B cell (primary cell): ENCODE results near the gene EFNA1. TPM values are rescaled to one million over a fixed set of nuclear protein-coding genes. Genes with fewer than 3 reads are reported as not detected.

Experiments
- ATAC-seq: fragments of 200-7000 bp; cut with Tn5 transposase; one replicate; pipeline ENCODE4 v1.10.0; 2021; ENCODE audit warnings: low read depth, mild to moderate bottlenecking, moderate number of reproducible peaks, moderate library complexity
- CTCF ChIA-PET: fragments of 350-600 bp; sonication (Branson Sonifier 250); formaldehyde crosslinking; loops from one replicate; lab custom pipeline; 2021; ENCODE audit warnings: antibody characterized with exemption, inconsistent platforms; lab: Charles Lee
- POLR2A ChIA-PET: fragments of 350-600 bp; sonication (Branson Sonifier 250); formaldehyde crosslinking; loops from one replicate; lab custom pipeline; 2021; ENCODE audit warnings: antibody characterized with exemption; lab: Charles Lee
- DNase-seq: peaks from one replicate; pipeline ENCODE4 v3.0.0; 2013
- H2AFZ ChIP-seq: 2 replicates; pipeline ENCODE4 v1.6.1; 2012; ENCODE audit warnings: mild to moderate bottlenecking, low read depth, low read length; ENCODE audit not compliant: insufficient read depth, poor library complexity, severe bottlenecking
- H3K27ac ChIP-seq, 2 donors: 1 replicate in 1 of 2; 2 replicates in 1 of 2; pipeline ENCODE4 v1.5.1; 2012 to 2013; ENCODE audit warnings: low read length in 2 of 2, mild to moderate bottlenecking in 2 of 2, moderate library complexity in 1 of 2
- H3K27me3 ChIP-seq, 4 experiments: fragments of 200-600 bp in 1 of 4; sonication (generic) in 1 of 4; replicated peaks in 1 of 4; 1 replicate in 2 of 4; 2 replicates in 2 of 4; pipeline versions ENCODE4 v1.6.1 to v1.7.0; 2013 to 2016; ENCODE audit warnings: low read length in 3 of 4, mild to moderate bottlenecking in 2 of 4, mixed read lengths in 1 of 4, moderate library complexity in 1 of 4; ENCODE audit not compliant: insufficient read depth in 4 of 4, control insufficient read depth in 3 of 4; ENCODE audit errors: control extremely low read depth in 1 of 4
- H3K36me3 ChIP-seq, 2 experiments: replicated peaks in 1 of 2; 1 replicate in 1 of 2; 2 replicates in 1 of 2; pipeline versions ENCODE4 v1.6.1 to v1.7.1; 2013; ENCODE audit warnings: low read length in 1 of 2; ENCODE audit not compliant: insufficient read depth in 2 of 2, control insufficient read depth in 1 of 2; ENCODE audit errors: control extremely low read depth in 1 of 2, extremely low read depth in 1 of 2
- H3K4me1 ChIP-seq, 2 donors: fragments of 200-600 bp in 1 of 2; sonication (generic) in 1 of 2; 1 replicate in 1 of 2; 2 replicates in 1 of 2; pipeline versions ENCODE4 v1.5.1 to v1.6.1; 2013 to 2017; ENCODE audit warnings: low read length in 2 of 2; ENCODE audit not compliant: control insufficient read depth in 2 of 2, insufficient read depth in 2 of 2
- H3K4me2 ChIP-seq: replicated peaks from 2 replicates; pipeline ENCODE3; 2012; ENCODE audit warnings: mild to moderate bottlenecking, low read depth, low read length; ENCODE audit not compliant: poor library complexity, severe bottlenecking
- H3K4me3 ChIP-seq, 5 experiments: fragments of 200-600 bp in 1 of 5; sonication (generic) in 1 of 5; 1 replicate in 3 of 5; 2 replicates in 2 of 5; pipeline versions ENCODE4 v1.5.1 to v1.7.0; 2011 to 2016; ENCODE audit warnings: low read length in 4 of 5, mild to moderate bottlenecking in 4 of 5, low read depth in 2 of 5, control low read depth in 1 of 5, moderate library complexity in 1 of 5; ENCODE audit not compliant: insufficient read depth in 1 of 5; ENCODE audit errors: control extremely low read depth in 1 of 5, extremely low read depth in 1 of 5
- H3K79me2 ChIP-seq: fragments of 200-600 bp; sonication (generic); one replicate; pipeline ENCODE4 v1.6.0; 2016; ENCODE audit warnings: low read length; ENCODE audit not compliant: control insufficient read depth, insufficient read depth
- H3K9ac ChIP-seq: fragments of 200-600 bp; sonication (generic); 2 replicates; pipeline ENCODE4 v1.6.1; 2017; ENCODE audit warnings: mild to moderate bottlenecking, low read length, moderate library complexity
- H3K9me3 ChIP-seq, 3 donors: one replicate each; pipeline versions ENCODE4 v1.6.1 to v1.7.1; 2013; ENCODE audit warnings: low read length in 2 of 3; ENCODE audit not compliant: control insufficient read depth in 2 of 3, insufficient read depth in 1 of 3; ENCODE audit errors: control extremely low read depth in 1 of 3
- H4K20me1 ChIP-seq: 2 replicates; pipeline ENCODE4 v1.6.0; 2012; ENCODE audit warnings: mild to moderate bottlenecking, low read length; ENCODE audit not compliant: insufficient read depth, control insufficient read depth, poor library complexity, severe bottlenecking
- H3K27ac Mint-ChIP-seq: one replicate; pipeline ENCODE4 v1.8.0; 2021; ENCODE audit warnings: mixed read lengths
- H3K27me3 Mint-ChIP-seq: one replicate; pipeline ENCODE4 v1.8.0; 2021; ENCODE audit warnings: mixed read lengths
- H3K4me1 Mint-ChIP-seq: one replicate; pipeline ENCODE4 v1.8.0; 2021; ENCODE audit warnings: mixed read lengths
- H3K4me3 Mint-ChIP-seq: one replicate; pipeline ENCODE4 v1.8.0; 2021; ENCODE audit warnings: mixed read lengths
- H3K9me3 Mint-ChIP-seq: one replicate; pipeline ENCODE4 v1.8.0; 2022; ENCODE audit warnings: mixed read lengths; ENCODE audit not compliant: insufficient read depth
- EZH2 ChIP-seq: IDR thresholded peaks from 2 replicates; pipeline ENCODE4 v1.6.1; 2012; ENCODE audit warnings: borderline replicate concordance, low read depth, mild to moderate bottlenecking, moderate library complexity, low read length; ENCODE audit not compliant: insufficient read depth, poor library complexity, severe bottlenecking
- WGBS: methylation state at CpG from one replicate; pipeline ENCODE4 v1.1.5; 2013; ENCODE audit warnings: missing lambda C conversion rate; ENCODE audit not compliant: insufficient coverage; 5-methylcytosine and 5-hydroxymethylcytosine counted together
- intact Hi-C: fragments of 100-400 bp; cut with micrococcal nuclease; formaldehyde crosslinking; loops from one replicate; pipeline ENCODE4 v1.10.0; 2022
- polyA plus RNA-seq: library from polyadenylated mRNA; depleted of rRNA; stranded (reverse); fragments of >200 nt; gene quantifications from 2 replicates; pipeline ENCODE4 v1.2.3, GENCODE V29; 2012
- total RNA-seq, 2 donors: library from RNA; stranded (reverse); fragments of 120-200 nt in 1 of 2; gene quantifications; 1 replicate in 1 of 2; 2 replicates in 1 of 2; pipeline versions ENCODE4 v1.2.3 to v1.2.4, GENCODE V29; 2013 to 2022
- TF ChIP-seq, protein P1 (sequence below): fragments of 200-600 bp; IDR thresholded peaks from one replicate; pipeline ENCODE4 v1.8.0; 2022; ENCODE audit warnings: antibody characterized with exemption, mild to moderate bottlenecking

The EFNA1 gene
- total and polyA plus RNA-seq, 2 donors (not counting 1 experiment from before 2014, with no cell fraction given) = 0.28 TPM; not detected in 1

DNA sequence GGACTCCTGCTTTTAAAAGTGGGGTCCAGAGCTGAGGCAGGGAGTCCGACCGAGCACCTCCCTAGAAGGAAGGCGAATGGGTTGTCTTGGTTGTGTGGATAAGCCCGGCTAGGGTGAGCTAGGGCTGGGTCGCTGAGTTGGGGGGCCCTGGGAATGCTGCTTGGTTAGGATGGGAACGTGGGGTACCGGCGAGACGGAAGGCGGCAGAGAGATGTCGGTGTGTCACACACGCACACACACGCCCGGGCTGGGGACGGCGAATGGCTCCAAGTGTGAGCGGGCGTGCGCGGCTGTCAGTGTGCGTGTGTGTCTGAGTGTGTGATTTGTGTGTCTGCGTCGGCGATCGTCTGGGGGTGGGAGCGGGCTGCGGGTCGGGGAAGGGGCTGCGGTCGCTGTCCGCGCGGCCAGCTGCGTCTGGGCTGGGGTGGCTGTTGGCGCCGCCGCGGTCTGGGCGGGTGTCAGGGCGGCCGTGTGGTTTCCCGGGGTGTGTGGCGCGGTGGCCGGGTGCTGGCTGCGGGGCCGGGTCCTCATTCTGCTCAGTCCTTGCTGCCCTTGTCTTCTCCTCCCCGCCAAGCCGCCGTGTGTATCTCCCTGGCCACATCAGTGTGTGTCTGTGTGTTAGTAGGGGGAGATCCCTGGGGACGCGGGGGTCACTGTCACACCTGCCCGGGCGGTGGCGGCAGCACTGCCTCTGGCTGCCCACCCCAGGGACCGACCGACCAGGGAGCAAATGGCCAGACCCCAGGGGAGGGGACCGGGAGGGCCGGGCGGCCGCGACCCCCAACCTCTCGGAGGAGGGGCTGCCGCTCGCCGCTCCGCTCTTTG, 48.0 kb upstream of the EFNA1 start:
- POLR2A ChIA-PET = interaction anchor here (0.5 to 2.8 kb wide), 2 partner anchors 15 to 56 kb away, joined by 3 to 9 read pairs; partner anchors contain the start of gene SLC50A1
- H4K20me1 ChIP-seq = peaks cover 46% of the 10 kb centered on the region
- no peaks in the 10 kb centered on the region for H3K36me3 ChIP-seq

More for the DNA sequence above, 48.0 kb upstream of the EFNA1 start:
- Mint-ChIP-seq H3K27me3 (peaks cover 37% of the 10 kb centered on the region), H3K9me3 (no peaks in the 10 kb centered on the region), H3K4me1 (peaks cover 56% of the 10 kb centered on the region), H3K4me3 (peak overlapping the region; percentile 89), H3K27ac (peak overlapping the region; percentile 79)
- DNase-seq = peak; percentile 67
- H3K4me1 ChIP-seq = peaks cover 59 to 64% of the 10 kb centered on the region in 2 donors
- peak overlapping the region; percentile 97 for H3K4me2 ChIP-seq
- peak; percentile 74 for TF ChIP-seq EZH2
- TF ChIP-seq, protein P1, sequence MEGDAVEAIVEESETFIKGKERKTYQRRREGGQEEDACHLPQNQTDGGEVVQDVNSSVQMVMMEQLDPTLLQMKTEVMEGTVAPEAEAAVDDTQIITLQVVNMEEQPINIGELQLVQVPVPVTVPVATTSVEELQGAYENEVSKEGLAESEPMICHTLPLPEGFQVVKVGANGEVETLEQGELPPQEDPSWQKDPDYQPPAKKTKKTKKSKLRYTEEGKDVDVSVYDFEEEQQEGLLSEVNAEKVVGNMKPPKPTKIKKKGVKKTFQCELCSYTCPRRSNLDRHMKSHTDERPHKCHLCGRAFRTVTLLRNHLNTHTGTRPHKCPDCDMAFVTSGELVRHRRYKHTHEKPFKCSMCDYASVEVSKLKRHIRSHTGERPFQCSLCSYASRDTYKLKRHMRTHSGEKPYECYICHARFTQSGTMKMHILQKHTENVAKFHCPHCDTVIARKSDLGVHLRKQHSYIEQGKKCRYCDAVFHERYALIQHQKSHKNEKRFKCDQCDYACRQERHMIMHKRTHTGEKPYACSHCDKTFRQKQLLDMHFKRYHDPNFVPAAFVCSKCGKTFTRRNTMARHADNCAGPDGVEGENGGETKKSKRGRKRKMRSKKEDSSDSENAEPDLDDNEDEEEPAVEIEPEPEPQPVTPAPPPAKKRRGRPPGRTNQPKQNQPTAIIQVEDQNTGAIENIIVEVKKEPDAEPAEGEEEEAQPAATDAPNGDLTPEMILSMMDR = no peak
- peaks cover 0 to 30% (median 0%) of the 10 kb centered on the region in 3 donors for H3K9me3 ChIP-seq
- peak overlapping the region; percentile 59 for H3K9ac ChIP-seq
- CTCF ChIA-PET = interaction anchor here (0.9 to 2.5 kb wide), 9 partner anchors 9 to 95 kb away, joined by 3 to 16 read pairs (median 4); partner anchors contain the start of genes ADAM15, EFNA4 and KRTCAP2
- ATAC-seq = no peak
- H3K4me3 ChIP-seq = peak overlapping the region in 4 of 5 experiments; percentile 25 to 45 (median 40)
- H2AFZ ChIP-seq = peak overlapping the region; percentile 67
- H3K27ac ChIP-seq = no peak overlapping the region
- no peaks in the 10 kb centered on the region for H3K79me2 ChIP-seq
- 2% methylated on average over 65 of the region's 67 CpGs for WGBS
- H3K27me3 ChIP-seq = peaks cover 0 to 57% (median 43%) of the 10 kb centered on the region in 4 experiments
- intact Hi-C loops = loop anchor here (1.0 to 5.0 kb wide), 2 partner anchors 8 to 1358 kb away; no protein-coding TSS in a partner anchor
